ENCODE results near the gene GRM5.
"Not testable (repeated sequence)": the region's sequence is repeated elsewhere in the genome, so short reads cannot be mapped to it uniquely, and the experiment has no call there.

The GRM5 gene

GRCh38 chr11:88909500-88909899 lies 156.3 kb downstream of the GRM5 start:
- H3K4me3 ChIP-seq (replicated peaks; ENCODE audit: low read depth, low read length): no peak overlapping the region
- DNase-seq (ENCODE audit: extremely low read depth, low read depth): no peak
- TF ChIP-seq CTCF (IDR thresholded peaks at IDR 0.05; ENCODE audit: low read depth, low read length, missing control alignments): no peak

- H3K4me3 ChIP-seq (replicated peaks; ENCODE audit: low read depth, low read length); DNase-seq (ENCODE audit: extremely low read depth, low read depth): not testable (repeated sequence)
These were observed 164.3 kb downstream of the GRM5 start for GRCh38 chr11:88901436-88901835.

GRCh38 chr11:88888855-88889254 lies 176.9 kb downstream of the GRM5 start:
- H3K4me3 ChIP-seq (replicated peaks; ENCODE audit: low read depth, low read length); DNase-seq (ENCODE audit: extremely low read depth, low read depth): not testable (repeated sequence)

GRCh38 chr11:88886796-88887195 lies 179.0 kb downstream of the GRM5 start:
- peak; percentile 55 for TF ChIP-seq CTCF (IDR thresholded peaks at IDR 0.05; ENCODE audit: low read depth, low read length, missing control alignments)
- no peak overlapping the region for H3K4me3 ChIP-seq (replicated peaks; ENCODE audit: low read depth, low read length)
- peak; percentile 54 for DNase-seq (ENCODE audit: extremely low read depth, low read depth)

GRCh38 chr11:88882800-88883199 lies 183.0 kb downstream of the GRM5 start:
- not testable (repeated sequence) for H3K4me3 ChIP-seq (replicated peaks; ENCODE audit: low read depth, low read length); DNase-seq (ENCODE audit: extremely low read depth, low read depth)

- TF ChIP-seq CTCF (IDR thresholded peaks at IDR 0.05; ENCODE audit: low read depth, low read length, missing control alignments): no peak
- no peak overlapping the region for H3K4me3 ChIP-seq (replicated peaks; ENCODE audit: low read depth, low read length)
- no peak for DNase-seq (ENCODE audit: extremely low read depth, low read depth)
These were observed 204.2 kb downstream of the GRM5 start for GRCh38 chr11:88861618-88862017.

GRCh38 chr11:88860431-88860830 lies 205.4 kb downstream of the GRM5 start:
- H3K4me3 ChIP-seq (replicated peaks; ENCODE audit: low read depth, low read length); DNase-seq (ENCODE audit: extremely low read depth, low read depth): not testable (repeated sequence)

GRCh38 chr11:88853963-88854362 lies 211.8 kb downstream of the GRM5 start:
- not testable (repeated sequence) for H3K4me3 ChIP-seq (replicated peaks; ENCODE audit: low read depth, low read length); DNase-seq (ENCODE audit: extremely low read depth, low read depth)

GRCh38 chr11:88851547-88851946 lies 214.2 kb downstream of the GRM5 start:
- DNase-seq (ENCODE audit: extremely low read depth, low read depth); H3K4me3 ChIP-seq (replicated peaks; ENCODE audit: low read depth, low read length): not testable (repeated sequence)

GRCh38 chr11:88849773-88850172 lies 216.0 kb downstream of the GRM5 start:
- not testable (repeated sequence) for H3K4me3 ChIP-seq (replicated peaks; ENCODE audit: low read depth, low read length); DNase-seq (ENCODE audit: extremely low read depth, low read depth)

GRCh38 chr11:88849368-88849767 lies 216.4 kb downstream of the GRM5 start:
- DNase-seq (ENCODE audit: extremely low read depth, low read depth): no peak
- no peak for TF ChIP-seq CTCF (IDR thresholded peaks at IDR 0.05; ENCODE audit: low read depth, low read length, missing control alignments)
- no peak overlapping the region for H3K4me3 ChIP-seq (replicated peaks; ENCODE audit: low read depth, low read length)

GRCh38 chr11:88846266-88846665 lies 219.5 kb downstream of the GRM5 start:
- DNase-seq (ENCODE audit: extremely low read depth, low read depth); H3K4me3 ChIP-seq (replicated peaks; ENCODE audit: low read depth, low read length): not testable (repeated sequence)

- DNase-seq (ENCODE audit: extremely low read depth, low read depth); H3K4me3 ChIP-seq (replicated peaks; ENCODE audit: low read depth, low read length): not testable (repeated sequence)
These were observed 220.8 kb downstream of the GRM5 start for GRCh38 chr11:88844941-88845340.

GRCh38 chr11:88843766-88844426 lies 221.9 kb downstream of the GRM5 start:
- H3K4me3 ChIP-seq (replicated peaks; ENCODE audit: low read depth, low read length); DNase-seq (ENCODE audit: extremely low read depth, low read depth): not testable (repeated sequence)
